Uterus (tissue), 4 donors: ENCODE data around the gene GREB1L. TPM values are rescaled to one million over a fixed set of nuclear protein-coding genes. Genes with fewer than 3 reads are reported as not detected.

Source experiments
- DNase-seq, 2 donors: peaks; one replicate each; pipeline ENCODE4 v3.0.0-alpha.2; 2019 to 2020
- H3K27ac ChIP-seq, 2 donors: fragments of 200-600 bp; sonication (generic); 1 replicate in 1 of 2; 2 replicates in 1 of 2; pipeline ENCODE4 v1.5.1; 2016 to 2018
- H3K27me3 ChIP-seq, 2 donors: fragments of 200-600 bp; sonication (generic); one replicate each; pipeline ENCODE4 v1.5.1; 2018 to 2019; ENCODE audit warnings: control low read depth in 1 of 2
- H3K36me3 ChIP-seq, 2 donors: fragments of 200-600 bp; sonication (generic); one replicate each; pipeline ENCODE4 v1.5.1; 2019; ENCODE audit warnings: control low read depth in 1 of 2
- H3K4me1 ChIP-seq, 2 donors: fragments of 200-600 bp; sonication (generic); one replicate each; pipeline ENCODE4 v1.5.1; 2018 to 2019; ENCODE audit warnings: control low read depth in 1 of 2
- H3K4me3 ChIP-seq, 2 donors: fragments of 200-600 bp; sonication (generic); 1 replicate in 1 of 2; 2 replicates in 1 of 2; pipeline ENCODE4 v1.5.1; 2018 to 2019; ENCODE audit warnings: mild to moderate bottlenecking in 1 of 2
- H3K9me3 ChIP-seq, 2 donors: fragments of 200-600 bp; sonication (generic); one replicate each; pipeline ENCODE4 v1.5.1; 2019; ENCODE audit warnings: control low read depth in 1 of 2
- POLR2A ChIP-seq, 2 donors: fragments of 450-650 bp; IDR thresholded peaks; one replicate each; pipeline ENCODE4 v1.6.1; 2016; ENCODE audit warnings: antibody characterized with exemption in 2 of 2, mild to moderate bottlenecking in 1 of 2, moderate library complexity in 1 of 2
- intact Hi-C: fragments of 100-400 bp; cut with DNase I; formaldehyde crosslinking; loops from one replicate; pipeline ENCODE4 v1.15.1; 2023; ENCODE audit warnings: low total_unique reads
- total RNA-seq, 4 donors: library from RNA; depleted of rRNA in 3 of 4; stranded (reverse); fragments of >200 nt in 3 of 4; gene quantifications; one replicate each; pipeline versions ENCODE4 v1.1.0 to v1.2.4, GENCODE V29; 2014 to 2023
- TF ChIP-seq, protein P1 (sequence below), 4 experiments: fragments of 200-600 bp in 2 of 4; fragments of 450-650 bp in 2 of 4; sonication (generic) in 2 of 4; IDR thresholded peaks; one replicate each; pipeline ENCODE4 v1.5.1; 2016 to 2019; ENCODE audit warnings: antibody characterized with exemption in 4 of 4, mild to moderate bottlenecking in 2 of 4, moderate library complexity in 1 of 4
- donor health status: DM: yes; HTN: yes; CAD: no.

Gene GREB1L
- total RNA-seq, 4 donors from 2014 or later = 4.1 to 15.3 (median 9.2) TPM

DNA sequence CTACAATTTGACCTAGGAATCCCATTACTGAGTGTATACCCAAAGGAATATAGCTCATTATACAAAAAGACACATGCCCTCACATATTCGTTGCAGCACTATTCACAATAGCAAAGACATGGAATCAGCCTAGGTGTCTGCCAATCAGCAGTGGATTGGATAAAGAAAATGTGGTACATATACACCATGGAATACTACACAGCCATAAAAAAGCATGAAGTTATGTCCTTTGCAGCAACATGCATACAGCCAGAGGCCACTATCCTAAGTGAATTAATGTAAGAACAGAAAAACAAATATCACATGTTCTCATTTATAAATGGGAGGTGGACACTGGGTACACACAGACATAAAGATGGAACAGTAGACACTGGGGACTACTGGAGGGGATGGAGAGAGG is 54.0 kb downstream of the GREB1L start:
- DNase-seq = no peak
- Histone ChIP-seq H3K9me3 (no peaks in the 10 kb centered on the region), H3K36me3 (no peaks in the 10 kb centered on the region), H3K4me3 (no peak overlapping the region), H3K27ac (no peak overlapping the region), H3K4me1 (no peaks in the 10 kb centered on the region), H3K27me3 (no peaks in the 10 kb centered on the region)
- no peak for TF ChIP-seq POLR2A (IDR thresholded peaks at IDR 0.05)
- TF ChIP-seq, protein P1, sequence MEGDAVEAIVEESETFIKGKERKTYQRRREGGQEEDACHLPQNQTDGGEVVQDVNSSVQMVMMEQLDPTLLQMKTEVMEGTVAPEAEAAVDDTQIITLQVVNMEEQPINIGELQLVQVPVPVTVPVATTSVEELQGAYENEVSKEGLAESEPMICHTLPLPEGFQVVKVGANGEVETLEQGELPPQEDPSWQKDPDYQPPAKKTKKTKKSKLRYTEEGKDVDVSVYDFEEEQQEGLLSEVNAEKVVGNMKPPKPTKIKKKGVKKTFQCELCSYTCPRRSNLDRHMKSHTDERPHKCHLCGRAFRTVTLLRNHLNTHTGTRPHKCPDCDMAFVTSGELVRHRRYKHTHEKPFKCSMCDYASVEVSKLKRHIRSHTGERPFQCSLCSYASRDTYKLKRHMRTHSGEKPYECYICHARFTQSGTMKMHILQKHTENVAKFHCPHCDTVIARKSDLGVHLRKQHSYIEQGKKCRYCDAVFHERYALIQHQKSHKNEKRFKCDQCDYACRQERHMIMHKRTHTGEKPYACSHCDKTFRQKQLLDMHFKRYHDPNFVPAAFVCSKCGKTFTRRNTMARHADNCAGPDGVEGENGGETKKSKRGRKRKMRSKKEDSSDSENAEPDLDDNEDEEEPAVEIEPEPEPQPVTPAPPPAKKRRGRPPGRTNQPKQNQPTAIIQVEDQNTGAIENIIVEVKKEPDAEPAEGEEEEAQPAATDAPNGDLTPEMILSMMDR (IDR thresholded peaks at IDR 0.05) = no peak
- intact Hi-C loops = no loop called here

DNA sequence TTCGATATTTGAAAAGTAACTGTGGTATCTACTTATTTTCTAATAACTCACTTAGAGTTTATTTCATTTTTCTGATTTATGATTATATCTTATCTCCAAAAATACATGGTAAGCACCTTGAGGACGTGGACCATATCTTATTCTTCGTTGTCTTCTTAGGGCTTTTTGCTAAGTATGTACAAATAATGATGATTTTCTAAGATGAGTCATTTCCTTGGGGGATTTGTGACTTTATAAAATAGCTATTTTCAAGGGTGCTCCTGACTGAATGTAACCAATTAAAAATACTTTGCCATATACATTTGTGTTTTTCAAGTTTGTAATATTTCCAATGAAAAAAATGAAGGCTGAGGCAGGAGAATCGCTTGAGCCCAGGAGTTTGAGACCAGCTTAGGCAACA is 56.3 kb downstream of the GREB1L start:
- intact Hi-C loops = no loop called here
- H3K9me3 ChIP-seq = no peaks in the 10 kb centered on the region
- no peak overlapping the region for H3K27ac ChIP-seq
- H3K4me3 ChIP-seq = no peak overlapping the region
- no peaks in the 10 kb centered on the region for H3K36me3 ChIP-seq
- no peaks in the 10 kb centered on the region for H3K4me1 ChIP-seq
- DNase-seq = no peak
- H3K27me3 ChIP-seq = no peaks in the 10 kb centered on the region
- TF ChIP-seq, protein P1 (IDR thresholded peaks at IDR 0.05) = no peak
- TF ChIP-seq POLR2A (IDR thresholded peaks at IDR 0.05) = no peak

- Histone ChIP-seq H3K9me3 (no peaks in the 10 kb centered on the region), H3K36me3 (no peaks in the 10 kb centered on the region), H3K27ac (no peak overlapping the region), H3K4me1 (no peaks in the 10 kb centered on the region), H3K27me3 (no peaks in the 10 kb centered on the region), H3K4me3 (no peak overlapping the region)
- no peak for DNase-seq
- intact Hi-C loops = no loop called here
- no peak for TF ChIP-seq POLR2A (IDR thresholded peaks at IDR 0.05)
- TF ChIP-seq, protein P1 (IDR thresholded peaks at IDR 0.05) = no peak
Observed at GRCh38 chr18:21300035-21300907, 58.2 kb downstream of the GREB1L start.

- H3K4me3 ChIP-seq = no peak overlapping the region
- intact Hi-C loops = no loop called here
- no peaks in the 10 kb centered on the region for H3K9me3 ChIP-seq
- H3K36me3 ChIP-seq = no peaks in the 10 kb centered on the region
- TF ChIP-seq, protein P1 (IDR thresholded peaks at IDR 0.05) = no peak
- no peak for TF ChIP-seq POLR2A (IDR thresholded peaks at IDR 0.05)
- H3K27ac ChIP-seq = no peak overlapping the region
- no peak for DNase-seq
- H3K27me3 ChIP-seq = no peaks in the 10 kb centered on the region
- H3K4me1 ChIP-seq = no peaks in the 10 kb centered on the region
Observed at GRCh38 chr18:21300908-21301200, 58.8 kb downstream of the GREB1L start.

- no peaks in the 10 kb centered on the region for H3K9me3 ChIP-seq
- no peaks in the 10 kb centered on the region for H3K27me3 ChIP-seq
- H3K36me3 ChIP-seq = no peaks in the 10 kb centered on the region
- intact Hi-C loops = no loop called here
- no peak overlapping the region for H3K27ac ChIP-seq
- no peak overlapping the region for H3K4me3 ChIP-seq
- no peaks in the 10 kb centered on the region for H3K4me1 ChIP-seq
- TF ChIP-seq POLR2A (IDR thresholded peaks at IDR 0.05) = no peak
- TF ChIP-seq, protein P1 (IDR thresholded peaks at IDR 0.05) = no peak
- DNase-seq = no peak
Observed at GRCh38 chr18:21303445-21303844, 61.4 kb downstream of the GREB1L start.
